Brain pericyte (primary cell): ENCODE data around the gene RTP2.
A peak's percentile ranks its signal among the peaks of the same experiment; 100 is the strongest.

ENCODE experiments used
- DNase-seq: peaks from one replicate; pipeline ENCODE4 v3.0.0-alpha.2; 2012; ENCODE audit warnings: low read depth, low spot score

The RTP2 gene

DNA sequence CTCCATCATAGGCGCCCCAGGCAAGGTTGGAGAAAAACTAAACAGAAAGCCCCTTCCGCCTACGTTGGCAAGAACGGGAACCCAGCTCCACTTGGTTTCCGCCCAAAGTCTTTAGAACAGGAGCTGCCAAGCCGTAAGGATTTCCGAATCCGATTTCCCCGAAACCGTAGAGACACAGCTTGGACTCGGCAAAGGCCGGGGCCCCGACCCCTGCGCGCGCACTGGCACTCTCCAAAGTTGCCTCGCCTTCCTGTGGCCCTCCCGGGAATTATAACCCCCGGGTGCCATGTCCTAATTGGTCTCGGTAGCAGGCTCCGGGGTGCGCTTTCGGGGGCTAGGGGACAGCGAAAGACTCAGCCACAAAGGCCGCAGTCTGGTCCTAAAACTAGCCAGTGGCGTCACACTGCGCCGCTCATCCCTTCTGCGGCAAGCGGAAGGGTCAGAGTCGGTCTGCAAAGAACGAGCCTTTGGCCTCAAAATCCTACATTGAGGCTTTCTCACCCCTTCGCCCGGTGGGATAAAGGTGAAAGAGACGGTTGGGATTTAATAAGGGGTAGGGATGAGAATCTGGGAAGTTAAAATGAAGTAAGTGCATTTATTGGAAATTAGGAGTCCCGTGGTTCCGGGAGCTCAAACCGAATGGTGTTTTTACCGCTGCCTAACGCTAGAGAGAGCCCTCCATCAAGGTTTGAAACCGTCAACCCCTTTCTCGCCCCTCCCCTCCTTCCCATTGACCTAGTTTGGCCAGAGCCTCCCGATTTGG, 36.2 kb upstream of the RTP2 start:
- DNase-seq = peak; percentile 72

DNA sequence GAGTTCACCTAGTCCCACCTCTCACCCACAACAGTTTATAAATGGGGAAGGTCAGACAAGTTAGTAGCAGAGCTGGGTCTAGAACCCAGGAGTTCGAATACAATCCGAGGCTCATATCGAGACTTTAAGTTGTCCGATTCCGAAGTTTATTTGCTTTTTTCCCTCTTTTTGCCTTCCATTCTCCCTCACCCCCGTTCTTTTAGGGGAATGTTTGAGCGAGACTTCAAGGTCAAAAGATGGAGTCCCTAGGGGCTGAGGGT, 35.6 kb upstream of the RTP2 start:
- no peak for DNase-seq

DNA sequence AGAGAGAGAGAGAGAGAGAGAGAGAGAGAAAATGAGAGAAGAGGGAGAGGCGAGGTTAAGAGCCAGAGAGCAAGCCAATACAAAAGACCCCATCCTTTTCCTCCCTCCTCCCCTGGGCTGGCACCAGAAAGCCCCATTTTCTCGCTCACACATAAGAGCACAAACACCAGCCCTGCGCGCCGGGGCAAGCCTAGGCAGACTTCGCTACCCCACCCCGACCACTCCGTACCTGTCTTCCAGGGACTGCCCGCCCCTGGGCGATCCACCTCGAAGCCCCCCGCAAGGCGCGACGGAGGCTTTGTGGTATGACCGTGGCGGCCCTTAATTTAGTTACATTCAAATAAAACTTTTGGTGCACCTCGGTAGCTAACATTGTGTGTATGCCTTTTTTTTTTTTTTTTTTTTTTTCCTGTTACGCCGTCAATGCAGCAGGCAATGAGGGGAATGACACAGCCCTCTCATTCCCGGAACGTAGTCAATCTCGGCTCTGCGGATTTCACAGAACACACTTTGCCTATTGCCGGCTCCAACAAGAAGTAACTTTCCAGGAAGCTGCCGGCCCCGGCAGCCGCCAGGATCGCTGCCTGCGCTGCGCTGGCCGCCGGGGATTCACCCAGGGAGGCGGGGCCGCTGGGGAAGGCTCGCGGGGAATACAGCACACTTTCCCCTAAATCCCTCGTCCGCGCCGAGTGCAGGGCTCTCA, 35.2 kb upstream of the RTP2 start:
- DNase-seq = no peak

DNA sequence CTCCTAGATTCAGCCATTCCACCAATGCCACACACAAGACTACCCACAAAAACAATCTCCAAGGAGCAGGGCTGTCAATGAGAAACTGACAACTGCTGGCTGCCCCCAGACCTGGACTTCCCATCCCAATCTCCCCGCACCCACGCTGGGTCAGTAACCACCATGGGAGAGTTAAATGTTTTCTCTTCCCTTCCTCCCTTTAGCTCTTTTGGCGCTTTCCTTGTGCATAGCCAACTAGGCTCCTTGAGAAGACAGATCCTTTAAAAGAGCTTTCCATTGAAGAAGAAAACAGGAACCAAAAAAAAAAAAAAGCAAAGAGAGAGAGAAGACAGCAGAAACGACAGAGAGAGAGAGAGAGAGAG, 34.6 kb upstream of the RTP2 start:
- no peak for DNase-seq

DNA sequence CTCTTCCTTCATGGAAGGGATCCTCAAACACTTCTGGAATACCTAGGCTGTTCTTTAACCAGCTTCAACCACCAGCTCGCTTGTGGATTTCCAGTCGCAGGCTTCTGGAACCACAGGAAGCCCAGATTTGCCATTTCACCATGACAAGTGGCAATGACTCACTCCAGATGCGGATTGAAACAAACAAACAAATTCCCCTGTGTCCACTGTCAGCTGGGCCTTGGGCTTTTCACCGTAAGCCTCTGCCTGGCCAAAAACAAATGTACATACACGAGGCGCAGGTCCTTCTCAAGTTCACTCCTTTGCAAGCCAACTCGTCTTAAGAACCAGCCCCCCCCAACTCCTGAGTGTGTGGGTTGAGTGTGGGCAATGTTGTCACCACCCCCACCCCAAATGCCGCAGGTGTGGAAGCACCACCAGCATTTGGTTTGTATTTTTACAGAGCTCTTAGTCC, 34.1 kb upstream of the RTP2 start:
- DNase-seq = no peak

DNA sequence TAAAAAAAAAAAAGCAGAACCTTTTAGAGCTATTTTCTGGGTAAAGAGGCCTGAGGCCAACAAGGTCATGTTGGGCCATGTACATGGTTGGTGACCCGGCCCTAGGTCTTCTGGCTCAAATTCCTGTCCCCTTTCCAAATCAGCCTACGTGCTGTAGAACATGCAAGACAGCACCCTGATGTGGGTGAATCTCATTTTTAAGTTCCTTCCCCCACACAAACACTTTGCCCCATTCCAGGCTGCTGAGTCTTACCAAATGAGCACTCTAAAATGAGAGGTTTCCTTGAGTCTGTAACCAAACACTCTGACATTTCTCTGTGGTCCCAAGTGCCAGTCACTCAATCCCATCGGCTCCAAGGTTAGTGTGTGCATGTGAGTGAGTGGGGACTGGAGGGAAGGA, 33.5 kb upstream of the RTP2 start:
- DNase-seq = no peak

DNA sequence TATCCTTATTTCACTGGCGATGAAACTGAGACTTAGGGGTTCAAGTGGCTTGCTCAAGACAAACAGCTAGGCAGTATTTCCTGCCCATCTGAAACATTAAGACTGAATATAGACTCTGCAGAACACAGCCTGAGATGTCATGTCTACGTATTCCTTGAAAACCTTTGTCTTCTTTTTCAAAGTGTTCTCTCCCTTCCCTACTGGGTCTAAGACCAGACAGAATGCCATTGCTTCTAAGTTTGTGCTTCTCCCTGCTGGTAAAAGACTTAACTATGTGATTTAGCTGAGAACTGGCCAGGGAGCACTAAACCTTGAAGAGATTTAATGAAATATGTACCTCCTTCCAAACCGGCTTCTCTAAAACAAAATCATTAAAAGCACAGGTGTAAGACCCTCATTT, 33.0 kb upstream of the RTP2 start:
- no peak for DNase-seq

DNA sequence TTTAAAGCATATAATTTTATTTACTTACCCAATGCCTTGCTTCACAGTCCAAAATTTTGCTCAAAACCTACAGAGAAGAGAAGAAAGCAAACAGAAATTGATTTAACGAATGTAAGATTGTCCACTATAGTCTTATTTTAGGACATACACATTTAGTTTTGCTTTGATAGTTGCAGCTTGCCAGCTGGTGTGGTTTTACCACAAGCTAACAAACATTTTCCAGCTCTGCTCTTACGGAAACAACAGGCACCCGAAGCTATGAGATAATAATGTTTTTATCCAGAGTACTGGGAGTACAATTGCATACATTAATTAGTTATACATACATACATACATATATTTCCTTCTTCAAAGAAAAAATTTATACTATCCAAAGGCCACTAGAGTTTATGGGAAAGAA, 32.5 kb upstream of the RTP2 start:
- no peak for DNase-seq

DNA sequence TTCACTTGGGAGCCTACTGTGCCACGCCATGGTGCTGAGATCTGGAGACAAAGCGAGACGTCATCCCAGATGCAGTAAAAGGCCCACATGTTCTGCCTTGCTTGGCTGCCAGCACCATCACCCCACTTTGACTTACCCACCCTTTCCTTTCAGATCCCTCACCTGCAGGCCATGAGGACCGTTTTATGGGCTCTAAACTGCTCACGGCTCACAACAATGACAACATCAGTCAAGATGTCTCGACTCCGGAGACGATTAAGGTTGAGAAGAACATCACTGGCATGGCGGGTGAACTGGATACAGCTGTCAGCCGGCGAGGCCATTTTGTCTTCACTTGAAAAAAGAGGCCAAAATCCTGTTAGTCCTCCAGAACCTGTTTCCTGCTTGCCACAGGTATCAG, 31.0 kb upstream of the RTP2 start:
- no peak for DNase-seq

DNA sequence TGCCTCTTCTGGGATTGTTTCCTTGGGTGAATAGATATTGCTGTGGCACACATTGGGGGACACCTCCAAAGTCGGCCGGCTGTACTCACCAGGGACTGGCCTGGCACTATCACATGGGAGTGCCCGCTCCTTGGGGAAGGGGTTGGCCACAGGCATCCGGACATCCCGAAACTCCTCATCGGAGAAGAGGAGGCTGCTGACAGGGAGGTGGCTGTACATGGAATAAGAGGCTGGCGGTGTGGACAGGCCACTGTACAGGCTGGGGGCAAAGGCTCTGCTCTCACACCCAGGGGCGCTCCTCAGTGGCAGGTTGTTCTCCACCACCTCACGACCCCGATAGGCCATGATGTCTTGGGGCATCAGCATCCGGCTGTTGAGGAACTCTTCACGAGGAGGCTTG, 27.2 kb upstream of the RTP2 start:
- no peak for DNase-seq

DNA sequence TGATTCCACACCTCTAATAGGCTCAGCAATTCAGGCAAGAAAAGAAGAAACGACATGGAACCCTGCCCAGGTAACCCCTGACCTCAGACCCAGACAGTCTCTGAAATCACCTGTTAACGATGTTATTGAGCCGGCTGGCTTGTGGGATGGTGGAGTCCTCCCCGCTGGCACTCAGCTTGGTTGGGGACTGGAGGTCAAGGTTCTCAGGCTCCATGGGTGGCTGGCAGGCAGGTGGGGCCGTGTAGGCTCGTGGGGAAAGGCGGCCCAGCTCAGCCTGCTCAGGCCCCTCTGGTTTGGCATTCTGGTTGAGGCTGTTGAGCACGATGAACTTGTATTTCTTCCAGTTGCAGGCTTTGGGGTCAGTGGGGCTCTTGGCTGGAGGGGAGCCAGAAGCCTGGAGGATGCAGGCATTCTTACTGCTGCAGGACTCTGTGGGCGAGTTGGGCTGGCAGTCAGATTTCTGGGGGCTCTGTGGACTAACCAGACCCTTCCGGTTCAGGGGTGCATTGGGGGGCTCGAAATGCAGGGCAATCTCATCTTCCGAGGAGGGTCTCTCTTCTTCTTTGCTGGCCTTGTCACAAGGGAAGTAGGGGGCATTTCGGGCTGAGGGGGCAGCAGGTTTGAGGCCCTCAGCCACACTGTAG, 26.7 kb upstream of the RTP2 start:
- no peak for DNase-seq

DNA sequence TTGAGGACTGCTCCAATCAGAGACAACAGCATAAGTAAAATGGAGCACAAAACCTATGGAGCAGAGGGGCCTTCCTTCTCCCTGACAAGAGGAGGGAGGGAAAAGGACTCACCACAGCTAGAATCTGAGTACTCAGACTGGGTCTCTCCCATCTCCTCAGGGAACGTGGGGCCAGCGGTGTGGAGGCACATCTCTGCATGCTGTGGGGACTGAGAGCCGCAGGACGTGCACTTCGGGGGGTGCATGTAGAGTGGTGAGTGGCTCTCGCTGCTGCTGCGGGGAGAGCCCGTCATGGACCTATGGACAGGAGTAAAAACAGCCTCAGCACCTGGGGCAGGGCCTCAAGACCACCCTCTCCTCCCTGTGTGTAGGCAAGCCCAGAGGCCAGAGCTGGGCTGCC, 25.9 kb upstream of the RTP2 start:
- DNase-seq = no peak

DNA sequence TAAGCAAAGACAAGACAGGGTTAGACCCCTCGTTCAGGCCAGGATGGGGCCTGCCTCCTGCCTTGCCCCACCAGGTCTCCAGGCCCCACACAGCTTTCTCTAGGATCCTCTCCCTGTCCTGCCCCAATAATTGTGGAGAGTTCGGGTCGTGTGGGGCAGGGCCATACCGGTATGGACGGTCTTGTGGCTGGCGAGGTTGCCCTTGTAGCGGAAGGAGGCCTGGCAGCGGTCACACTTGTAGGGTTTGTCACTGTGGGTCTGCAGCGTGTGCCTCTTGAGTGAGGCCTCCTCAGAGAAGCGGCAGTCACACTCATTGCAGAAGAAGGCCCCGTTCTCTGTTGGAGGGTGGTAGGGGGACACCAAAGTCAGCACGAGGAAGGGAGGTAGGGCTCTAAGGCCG, 24.2 kb upstream of the RTP2 start:
- no peak for DNase-seq

DNA sequence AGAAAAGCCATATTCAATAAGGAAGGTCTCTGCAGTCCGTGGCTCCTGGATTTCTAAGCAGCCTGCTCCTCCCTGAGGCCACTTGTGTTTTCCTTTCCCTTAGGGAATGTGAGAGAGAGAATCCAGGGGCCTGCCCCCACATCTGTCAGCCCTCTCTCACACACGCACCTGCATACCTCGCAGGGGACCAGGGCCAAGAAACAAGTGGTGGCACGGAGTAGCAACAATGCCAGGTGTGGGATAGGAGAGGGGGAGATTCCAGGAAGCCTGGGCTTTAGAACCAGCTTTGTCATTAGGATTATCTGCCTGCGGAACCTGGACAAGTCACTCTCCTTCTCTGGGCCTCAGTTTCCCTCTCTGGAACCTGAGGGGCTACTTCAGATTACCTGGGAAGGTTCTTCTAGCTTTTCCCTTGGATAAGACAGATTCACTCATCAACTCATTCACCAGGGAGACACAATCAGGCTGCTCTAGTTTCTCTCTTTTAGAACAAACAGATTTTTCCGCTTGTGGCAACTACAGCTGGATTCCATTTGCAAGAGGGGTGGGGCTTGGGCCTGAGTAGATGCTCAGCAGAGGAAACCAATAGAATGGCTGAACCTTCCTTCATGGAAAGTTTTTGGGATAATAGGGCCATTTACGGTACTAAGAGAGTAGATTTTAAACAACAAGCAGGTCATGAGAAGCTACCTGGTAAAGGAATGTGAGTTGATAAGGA, 23.5 kb upstream of the RTP2 start:
- no peak for DNase-seq

DNA sequence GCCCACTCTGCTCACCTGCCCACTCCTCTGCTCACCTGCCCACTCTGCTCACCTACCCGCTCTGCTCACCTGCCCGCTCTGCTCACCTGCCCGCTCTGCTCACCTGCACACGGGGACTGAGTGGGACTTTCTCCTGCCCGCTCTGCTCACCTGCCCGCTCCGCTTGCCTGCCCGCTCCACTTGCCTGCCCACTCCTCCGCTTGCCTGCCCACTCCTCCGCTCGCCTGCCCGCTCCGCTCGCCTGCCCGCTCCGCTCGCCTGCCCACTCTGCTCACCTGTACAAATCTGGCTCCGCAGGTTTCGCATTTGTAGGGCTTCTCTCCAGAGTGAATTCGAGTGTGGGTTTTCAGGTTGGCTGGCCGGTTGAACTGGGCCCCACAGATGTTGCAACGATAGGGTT, 22.9 kb upstream of the RTP2 start:
- no peak for DNase-seq

DNA sequence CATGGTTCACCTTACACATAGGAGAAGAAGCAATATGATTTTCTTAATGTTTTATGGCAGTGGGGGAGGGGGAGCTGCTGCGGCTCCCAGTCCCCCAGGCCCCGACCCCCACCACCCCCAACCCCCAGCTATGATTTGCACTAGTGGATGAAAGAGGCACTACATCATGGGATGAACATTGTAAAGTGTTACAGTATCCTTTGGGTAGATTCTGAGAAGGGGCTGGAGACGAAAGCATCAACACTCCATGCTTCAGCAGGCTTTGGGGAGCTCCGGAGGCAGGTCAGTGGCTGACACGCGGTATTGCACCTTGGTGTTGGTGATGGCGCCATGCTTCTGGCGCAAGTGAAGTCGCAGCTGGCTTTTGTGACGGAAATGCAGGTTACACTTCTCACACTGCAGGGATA, 19.9 kb upstream of the RTP2 start:
- DNase-seq = no peak

DNA sequence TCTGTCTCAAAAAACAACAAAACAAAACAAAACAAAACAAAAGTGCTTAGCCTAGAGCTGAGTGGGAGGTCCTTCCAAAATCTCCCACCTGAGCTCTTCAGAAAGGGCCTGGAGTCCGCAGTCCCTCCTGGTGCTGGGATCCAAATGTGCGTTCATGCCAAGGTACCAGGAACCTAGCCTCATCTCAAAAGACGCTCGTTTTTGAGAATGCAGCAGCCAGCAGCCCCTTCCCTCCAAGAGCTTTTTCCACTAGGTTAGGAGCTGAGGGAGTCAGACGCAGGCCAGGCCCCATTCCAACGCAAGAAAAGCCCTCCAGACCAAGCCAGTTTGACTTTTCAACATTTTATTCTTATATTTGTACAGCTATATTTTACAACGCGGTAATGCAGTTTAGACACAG, 18.7 kb upstream of the RTP2 start:
- DNase-seq = no peak

DNA sequence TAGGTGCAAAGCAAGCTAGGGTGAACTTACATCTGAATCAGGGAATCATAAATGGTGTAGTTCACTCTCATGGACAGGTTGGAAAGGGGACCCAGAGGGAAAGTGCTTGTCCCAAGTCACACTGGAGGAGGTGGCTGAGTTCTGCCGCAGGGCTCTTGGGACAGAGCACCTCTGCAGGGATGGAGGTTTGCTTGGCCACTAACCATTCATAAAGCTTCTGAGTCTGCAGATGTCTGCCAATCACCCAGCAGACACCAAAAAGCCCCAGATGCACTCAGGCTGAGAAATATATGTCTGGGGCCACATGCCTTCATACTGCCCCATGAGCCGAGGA, 17.9 kb upstream of the RTP2 start:
- no peak for DNase-seq

DNA sequence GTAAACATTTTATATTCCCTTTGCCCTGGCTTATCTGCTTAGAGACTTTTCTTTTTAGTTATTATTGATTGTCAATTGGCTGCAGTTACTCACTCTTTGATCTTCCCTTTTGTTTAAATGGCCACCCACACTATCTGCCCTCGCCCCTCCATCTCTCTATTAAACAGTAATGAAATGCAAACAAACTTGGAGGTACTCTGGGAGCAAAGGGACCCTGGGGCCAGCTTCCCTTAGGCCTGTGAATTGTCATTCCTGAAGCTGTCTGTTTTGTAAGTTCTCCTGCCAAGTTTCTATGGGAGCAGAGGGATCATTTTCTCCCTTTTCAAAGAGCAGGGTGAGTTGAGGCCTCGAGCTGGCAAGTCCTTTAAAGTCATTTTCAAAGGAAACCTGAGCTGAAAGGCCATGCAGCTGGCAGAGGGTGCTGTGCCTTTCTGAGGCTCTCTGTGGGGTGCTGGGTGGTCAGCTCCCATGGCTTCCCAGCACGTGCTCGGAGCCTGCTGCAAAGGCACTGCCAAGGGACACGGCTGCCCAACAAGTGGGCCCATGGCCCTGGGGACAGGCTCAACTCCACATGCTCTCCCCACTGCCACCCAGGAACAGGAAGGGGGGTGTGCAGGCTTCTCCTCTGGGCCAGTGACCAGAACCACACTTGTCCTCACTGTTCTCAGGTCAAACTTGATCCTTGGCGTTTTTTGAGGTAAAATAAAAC, 17.4 kb upstream of the RTP2 start:
- no peak for DNase-seq

DNA sequence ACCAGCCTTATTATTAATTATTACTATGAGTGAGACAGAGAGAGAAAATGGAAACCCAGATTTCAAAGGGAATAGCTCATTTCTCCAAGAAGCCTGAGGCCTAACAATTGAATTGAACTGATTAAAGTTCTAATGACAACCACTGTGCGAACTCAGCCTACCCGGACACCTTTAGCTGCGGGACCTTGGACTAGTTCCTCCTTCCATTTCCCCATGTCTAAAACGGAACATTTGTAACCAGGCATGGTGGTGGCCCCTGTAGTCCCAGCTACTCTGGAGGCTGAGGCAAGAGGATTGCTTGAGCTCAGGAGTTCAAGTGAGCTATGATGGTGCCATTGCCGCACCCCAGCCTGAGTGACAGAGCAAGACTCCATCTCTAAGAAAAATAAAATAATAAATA, 16.4 kb upstream of the RTP2 start:
- no peak for DNase-seq

DNA sequence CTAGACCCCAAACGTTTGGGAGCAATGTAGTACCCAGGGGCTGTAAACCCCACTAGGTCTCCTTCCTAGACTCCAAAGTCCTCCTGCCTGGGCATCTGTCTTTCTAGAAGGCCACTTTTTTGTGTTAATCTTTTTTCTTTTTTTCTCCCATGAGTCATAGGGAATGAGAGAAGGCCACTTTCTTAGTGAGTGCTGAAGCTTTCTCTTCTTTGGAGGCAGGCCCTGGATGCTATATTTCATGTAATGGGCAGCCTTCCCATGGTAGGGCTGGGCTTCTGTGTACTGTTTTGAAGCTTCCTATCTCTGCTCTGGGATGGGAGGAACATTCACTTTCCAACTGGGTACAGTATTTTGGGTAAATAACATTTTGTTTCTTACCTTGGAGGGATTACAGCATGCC, 15.2 kb upstream of the RTP2 start:
- DNase-seq = no peak

DNA sequence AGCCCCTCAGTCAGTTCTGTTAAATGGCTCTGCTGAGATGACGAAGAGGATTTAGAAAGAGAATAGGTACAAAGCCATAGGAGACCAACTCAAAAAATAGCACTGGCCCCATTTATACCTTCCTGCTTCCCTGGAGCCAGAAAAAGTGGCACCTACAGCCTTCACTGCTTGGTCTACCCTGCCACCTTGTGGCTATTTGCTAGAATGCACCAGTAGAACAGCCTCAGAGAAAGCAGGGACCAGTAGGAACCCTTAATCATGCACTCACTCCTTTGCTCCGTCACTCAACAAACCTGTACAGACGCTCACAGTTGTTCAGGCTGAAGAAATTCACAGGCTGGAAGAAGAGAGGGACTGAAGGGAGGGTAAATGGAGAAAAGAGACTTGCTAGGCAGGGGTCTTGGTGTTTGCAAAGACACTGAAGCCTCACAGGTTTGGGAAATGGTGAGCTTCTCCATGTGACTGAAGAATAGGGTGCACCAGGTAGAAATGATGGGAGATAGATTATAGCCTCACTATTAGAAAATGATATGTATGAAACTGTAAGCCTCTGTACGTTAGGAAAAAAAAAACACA, 12.1 kb upstream of the RTP2 start:
- no peak for DNase-seq
